SJSA1 (cell line): Measurements from ENCODE around the gene PTPRD. TPM values are rescaled to one million over a fixed set of nuclear protein-coding genes. Genes with fewer than 3 reads are reported as not detected.

ENCODE experiments used
- DNase-seq, 2 experiments: peaks; one replicate each; pipeline ENCODE4 v3.0.0-alpha.2; 2015 to 2020; ENCODE audit warnings: low spot score in 2 of 2, low read depth in 1 of 2
- H3K27ac ChIP-seq: fragments of 250-450 bp; sonication (Bioruptor Pico); 2 replicates; pipeline ENCODE4 v1.5.1; 2020; ENCODE audit warnings: mild to moderate bottlenecking, moderate library complexity
- H3K27me3 ChIP-seq: fragments of 250-450 bp; sonication (Bioruptor Pico); replicated peaks from 2 replicates; pipeline ENCODE4 v1.5.1; 2020; ENCODE audit warnings: mild to moderate bottlenecking, moderate library complexity
- H3K36me3 ChIP-seq: fragments of 250-450 bp; sonication (Bioruptor Pico); 2 replicates; pipeline ENCODE4 v1.5.1; 2020; ENCODE audit warnings: mild to moderate bottlenecking
- H3K4me1 ChIP-seq: fragments of 250-450 bp; sonication (Bioruptor Pico); replicated peaks from 2 replicates; pipeline ENCODE4 v1.6.1; 2021; ENCODE audit warnings: mild to moderate bottlenecking
- H3K4me3 ChIP-seq: fragments of 250-450 bp; sonication (Bioruptor Pico); 2 replicates; pipeline ENCODE4 v1.5.1; 2020; ENCODE audit warnings: mild to moderate bottlenecking
- H3K9me3 ChIP-seq: fragments of 250-450 bp; sonication (Bioruptor Pico); replicated peaks from 2 replicates; pipeline ENCODE4 v1.5.1; 2020; ENCODE audit warnings: mild to moderate bottlenecking
- total RNA-seq: library from RNA; depleted of rRNA; stranded (reverse); fragments of >200 nt; shearing (Covaris generic); gene quantifications from 2 replicates; pipeline ENCODE4 v1.2.3, GENCODE V29; 2014

Gene PTPRD
- total RNA-seq, 1 experiment from 2014 or later = not detected

DNA sequence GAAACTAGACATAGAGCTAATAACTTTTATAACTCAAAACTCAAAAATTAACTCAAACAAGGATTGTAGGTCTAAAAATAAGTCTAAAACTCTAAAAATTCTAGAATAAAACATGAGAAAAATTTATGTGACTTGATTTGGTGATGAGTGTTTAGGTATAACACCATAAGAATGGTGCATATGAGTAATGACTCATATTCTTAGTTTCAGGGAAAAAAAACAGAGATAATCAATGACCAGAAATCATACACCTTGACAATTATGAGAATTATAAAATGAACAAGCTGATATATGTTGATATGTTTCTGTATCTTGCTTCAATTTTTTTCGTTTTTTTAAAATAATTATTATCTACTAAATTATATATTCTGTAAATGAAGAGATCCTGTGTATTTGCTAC is 541.2 kb downstream of the PTPRD start:
- Histone ChIP-seq H3K36me3 (no peaks in the 10 kb centered on the region), H3K9me3 (no peaks in the 10 kb centered on the region), H3K27ac (no peak overlapping the region), H3K4me3 (no peak overlapping the region), H3K27me3 (no peaks in the 10 kb centered on the region), H3K4me1 (no peaks in the 10 kb centered on the region)
- DNase-seq = no peak

DNA sequence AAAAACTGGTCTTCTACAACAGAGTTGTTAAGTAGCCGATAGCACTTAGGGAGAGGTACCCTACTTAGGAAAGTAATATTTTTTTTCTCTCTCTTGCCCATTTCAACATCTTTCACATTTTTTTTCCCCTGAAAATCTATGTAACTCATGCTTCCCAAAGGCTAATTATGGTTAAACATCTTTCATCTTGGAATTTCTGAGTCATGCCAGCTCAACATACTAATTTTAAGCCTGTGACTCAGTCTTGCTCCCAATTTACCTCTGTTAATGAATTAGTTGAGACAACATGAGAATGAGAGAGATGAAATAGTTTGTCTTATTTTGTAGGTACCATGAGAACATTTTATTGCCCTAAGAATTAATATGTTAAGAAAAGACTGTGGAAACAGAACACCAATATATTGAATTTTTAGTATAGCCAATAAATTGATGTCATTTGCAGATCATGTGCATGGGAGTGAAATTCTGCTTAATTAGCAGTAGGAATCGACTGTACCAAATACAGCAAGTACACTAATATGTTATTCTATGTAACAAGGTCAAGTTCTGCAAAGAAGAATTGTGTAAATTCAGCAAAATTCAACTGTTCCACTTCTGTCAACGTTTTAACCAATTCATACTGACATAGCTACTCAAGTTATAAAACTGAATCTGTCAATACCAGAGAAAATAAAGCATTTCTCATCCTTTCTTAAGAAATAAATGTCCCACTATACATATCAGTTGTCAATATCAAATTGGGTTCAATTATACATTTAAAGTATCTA is 550.0 kb downstream of the PTPRD start:
- Histone ChIP-seq H3K4me1 (no peaks in the 10 kb centered on the region), H3K27me3 (no peaks in the 10 kb centered on the region), H3K9me3 (no peaks in the 10 kb centered on the region), H3K27ac (no peak overlapping the region), H3K36me3 (no peaks in the 10 kb centered on the region), H3K4me3 (no peak overlapping the region)
- DNase-seq = no peak

DNA sequence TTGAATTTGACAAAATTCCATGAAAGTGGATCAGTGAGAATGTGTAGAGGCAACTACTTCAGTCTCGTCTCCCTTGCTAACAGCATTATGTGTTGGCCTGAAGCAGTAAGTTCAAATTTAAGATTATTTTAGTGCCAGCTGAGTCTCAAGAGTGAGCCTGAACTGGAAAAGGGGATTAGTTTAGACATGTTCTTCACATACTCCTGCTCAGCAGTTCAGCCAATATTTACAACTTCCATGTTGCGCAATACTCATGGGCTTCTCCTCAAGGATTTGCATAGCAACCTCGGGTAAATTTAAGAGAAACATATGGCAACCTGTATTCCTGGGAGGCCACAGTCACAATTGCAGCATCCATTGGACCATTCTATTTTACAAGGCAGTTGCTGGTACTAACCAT is 553.8 kb downstream of the PTPRD start:
- Histone ChIP-seq H3K27ac (no peak overlapping the region), H3K27me3 (no peaks in the 10 kb centered on the region), H3K9me3 (no peaks in the 10 kb centered on the region), H3K4me3 (no peak overlapping the region), H3K4me1 (no peaks in the 10 kb centered on the region), H3K36me3 (no peaks in the 10 kb centered on the region)
- no peak for DNase-seq

DNA sequence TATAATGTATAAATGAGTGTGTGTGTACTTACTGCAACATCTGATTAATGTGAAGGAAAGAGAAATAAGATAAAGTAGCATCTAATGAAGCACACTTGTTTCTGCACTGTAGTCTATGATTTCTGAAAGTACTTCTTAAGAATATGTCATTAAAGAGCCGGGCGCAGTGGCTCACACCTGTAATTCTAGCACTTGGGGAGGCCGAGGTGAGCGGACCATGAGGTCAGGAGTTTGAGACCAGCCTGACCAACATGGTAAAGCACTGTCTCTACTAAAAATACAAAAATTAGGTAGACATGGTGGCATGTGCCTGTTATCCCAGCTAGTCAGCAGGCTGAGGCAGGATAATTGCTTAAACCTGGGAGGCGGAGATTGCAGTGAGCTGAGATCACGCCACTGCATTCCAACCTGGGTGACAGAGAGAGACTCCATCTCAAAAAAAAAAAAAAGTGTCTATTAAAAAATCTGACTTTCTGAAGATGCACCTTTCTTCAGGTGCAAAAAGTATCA is 556.9 kb downstream of the PTPRD start:
- DNase-seq = no peak
- Histone ChIP-seq H3K4me3 (no peak overlapping the region), H3K27me3 (no peaks in the 10 kb centered on the region), H3K9me3 (no peaks in the 10 kb centered on the region), H3K36me3 (no peaks in the 10 kb centered on the region), H3K27ac (no peak overlapping the region), H3K4me1 (no peaks in the 10 kb centered on the region)

DNA sequence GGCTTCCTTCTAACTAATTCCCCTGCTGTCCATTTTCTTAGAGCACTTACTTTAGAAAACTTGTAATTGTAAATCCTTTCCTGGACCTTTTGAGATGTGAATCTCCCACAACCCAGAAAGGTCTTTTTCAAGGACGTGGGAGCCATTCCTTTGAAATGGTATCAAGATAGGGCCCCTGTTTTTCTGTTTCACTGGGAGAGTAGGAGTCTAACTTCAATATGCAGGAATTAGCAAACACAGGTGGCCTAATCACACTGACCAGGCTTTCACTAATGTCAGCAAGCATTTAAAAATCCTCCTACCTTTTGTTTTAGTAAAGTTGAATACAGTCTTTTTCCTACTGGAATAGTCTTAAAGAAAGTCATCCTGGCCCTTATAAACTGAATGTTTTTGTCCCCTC is 558.3 kb downstream of the PTPRD start:
- no peak for DNase-seq
- no peaks in the 10 kb centered on the region for H3K4me1 ChIP-seq
- no peaks in the 10 kb centered on the region for H3K9me3 ChIP-seq
- no peaks in the 10 kb centered on the region for H3K27me3 ChIP-seq
- H3K27ac ChIP-seq = no peak overlapping the region
- no peak overlapping the region for H3K4me3 ChIP-seq
- H3K36me3 ChIP-seq = no peaks in the 10 kb centered on the region

DNA sequence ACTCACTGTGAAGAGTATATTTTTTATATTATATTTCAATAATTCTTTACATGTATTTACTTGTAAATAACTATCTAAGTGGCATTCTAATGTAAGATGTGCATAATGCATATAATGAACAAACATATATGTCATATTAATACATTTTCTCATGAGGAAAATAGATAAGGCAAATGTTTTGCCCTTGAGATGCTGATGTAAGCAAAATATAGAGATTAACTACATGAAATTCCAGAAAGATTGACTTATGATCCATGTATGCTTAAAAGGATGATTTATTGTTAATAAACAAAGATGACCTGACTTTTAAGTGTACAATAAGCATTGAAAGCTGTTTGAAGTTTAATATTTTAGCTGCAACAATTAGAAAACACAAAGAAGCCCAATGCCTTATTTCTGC is 559.9 kb downstream of the PTPRD start:
- Histone ChIP-seq H3K27me3 (no peaks in the 10 kb centered on the region), H3K9me3 (no peaks in the 10 kb centered on the region), H3K27ac (no peak overlapping the region), H3K36me3 (no peaks in the 10 kb centered on the region), H3K4me3 (no peak overlapping the region), H3K4me1 (no peaks in the 10 kb centered on the region)
- DNase-seq = no peak

DNA sequence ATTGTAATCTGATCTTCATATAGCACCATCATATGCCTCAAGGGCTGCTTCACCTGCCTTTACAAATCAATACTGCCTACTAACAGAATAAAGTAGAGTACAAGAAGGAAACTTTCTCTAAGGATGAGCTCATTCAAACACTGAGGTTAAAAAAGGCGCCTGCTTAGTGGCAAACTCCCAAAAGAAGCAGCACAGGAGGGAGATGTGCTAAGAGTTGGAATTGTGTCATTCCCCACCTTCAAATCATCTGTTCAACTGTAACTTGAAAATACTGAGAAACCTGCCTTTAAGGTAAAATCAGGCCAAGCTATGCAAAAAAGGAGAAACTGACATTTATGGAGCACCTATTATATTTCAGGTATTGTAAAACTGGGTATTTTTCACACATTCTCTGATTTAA is 560.6 kb downstream of the PTPRD start:
- Histone ChIP-seq H3K27ac (no peak overlapping the region), H3K36me3 (no peaks in the 10 kb centered on the region), H3K9me3 (no peaks in the 10 kb centered on the region), H3K4me1 (no peaks in the 10 kb centered on the region), H3K4me3 (no peak overlapping the region), H3K27me3 (no peaks in the 10 kb centered on the region)
- no peak for DNase-seq

DNA sequence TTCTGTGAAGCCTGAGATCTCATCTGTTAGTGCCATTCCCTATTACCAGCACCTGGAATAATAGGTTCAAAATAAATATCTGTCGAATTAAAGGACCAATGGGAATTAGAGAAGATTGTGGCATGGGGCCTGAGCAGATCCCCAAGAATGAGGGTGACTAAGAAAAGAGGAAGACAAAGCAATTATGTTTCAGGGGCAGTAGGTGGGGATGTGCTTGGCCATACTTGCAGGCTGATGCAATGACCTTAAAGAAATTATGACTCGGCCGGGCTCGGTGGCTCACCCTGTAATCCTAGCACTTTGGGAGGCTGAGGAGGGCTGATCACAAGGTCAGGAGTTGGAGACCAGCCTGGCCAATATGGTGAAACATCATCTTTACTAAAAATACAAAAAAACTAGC is 562.8 kb downstream of the PTPRD start:
- H3K4me1 ChIP-seq = no peaks in the 10 kb centered on the region
- H3K9me3 ChIP-seq = no peaks in the 10 kb centered on the region
- H3K4me3 ChIP-seq = no peak overlapping the region
- no peaks in the 10 kb centered on the region for H3K36me3 ChIP-seq
- DNase-seq = no peak
- H3K27me3 ChIP-seq = no peaks in the 10 kb centered on the region
- H3K27ac ChIP-seq = no peak overlapping the region

DNA sequence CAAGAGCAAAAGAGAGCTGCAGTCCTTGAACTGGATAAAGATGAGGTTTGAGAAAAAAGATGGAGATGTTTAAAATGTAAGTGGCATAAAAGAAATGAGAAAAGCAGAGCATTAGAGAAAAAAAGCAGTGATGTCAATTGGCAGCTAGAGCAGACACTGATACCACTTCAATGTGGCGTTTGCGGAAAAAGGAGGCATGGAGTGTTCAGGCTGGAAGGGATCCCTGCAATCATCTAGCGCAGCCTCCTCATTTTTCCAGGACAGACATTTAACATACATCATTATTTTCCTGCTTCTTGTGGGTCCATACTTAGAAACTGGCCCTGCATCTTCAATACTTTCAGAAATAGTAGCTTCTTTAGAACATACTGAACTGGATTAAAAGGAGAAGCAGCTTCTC is 563.8 kb downstream of the PTPRD start:
- Histone ChIP-seq H3K4me3 (no peak overlapping the region), H3K9me3 (no peaks in the 10 kb centered on the region), H3K36me3 (no peaks in the 10 kb centered on the region), H3K27ac (no peak overlapping the region), H3K4me1 (no peaks in the 10 kb centered on the region), H3K27me3 (no peaks in the 10 kb centered on the region)
- DNase-seq = no peak

DNA sequence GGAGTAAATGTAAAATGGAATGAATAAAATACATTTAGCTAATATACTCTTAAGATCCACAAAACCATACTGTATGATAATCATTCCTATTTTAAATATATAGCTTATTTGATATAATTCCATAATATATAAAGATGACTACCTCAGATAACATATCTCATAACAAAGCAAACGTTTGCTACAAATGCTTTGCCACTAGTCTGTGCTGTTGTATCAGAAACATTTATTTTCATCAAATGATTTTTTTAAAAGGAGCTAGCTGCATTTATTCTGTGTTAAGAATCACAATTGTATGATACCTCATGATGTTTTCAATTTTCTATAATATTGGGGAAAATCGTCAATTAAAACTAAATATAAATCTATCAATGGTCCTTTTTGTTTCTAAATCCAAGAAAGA is 567.2 kb downstream of the PTPRD start:
- H3K4me1 ChIP-seq = no peaks in the 10 kb centered on the region
- H3K27me3 ChIP-seq = no peaks in the 10 kb centered on the region
- H3K9me3 ChIP-seq = no peaks in the 10 kb centered on the region
- H3K27ac ChIP-seq = no peak overlapping the region
- no peak overlapping the region for H3K4me3 ChIP-seq
- no peak for DNase-seq
- H3K36me3 ChIP-seq = no peaks in the 10 kb centered on the region

DNA sequence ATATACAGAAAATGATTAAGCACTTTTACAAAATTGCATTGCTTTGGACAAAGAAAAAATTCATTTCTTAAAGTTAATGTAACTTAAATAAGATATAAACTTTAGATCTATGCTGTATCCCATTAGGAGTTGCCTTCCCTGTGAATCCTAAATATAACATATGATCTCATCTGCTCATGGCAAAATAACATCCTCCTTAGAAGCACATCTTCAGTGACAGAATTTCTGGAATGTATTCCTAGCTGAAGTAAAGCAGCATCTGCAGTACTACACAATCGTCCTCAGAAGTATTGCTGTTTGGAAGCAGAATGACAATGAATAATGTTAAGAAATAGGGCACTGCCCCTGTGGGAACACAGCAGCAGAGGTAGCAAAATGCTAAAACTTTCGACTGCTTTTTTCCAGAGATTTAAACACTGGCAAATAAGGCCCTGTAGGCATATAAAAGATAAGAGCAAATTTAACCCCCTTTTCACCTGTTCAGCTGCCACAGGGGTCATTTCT is 571.0 kb downstream of the PTPRD start:
- Histone ChIP-seq H3K27ac (no peak overlapping the region), H3K4me1 (no peaks in the 10 kb centered on the region), H3K36me3 (no peaks in the 10 kb centered on the region), H3K27me3 (no peaks in the 10 kb centered on the region), H3K4me3 (no peak overlapping the region), H3K9me3 (no peaks in the 10 kb centered on the region)
- DNase-seq = no peak

DNA sequence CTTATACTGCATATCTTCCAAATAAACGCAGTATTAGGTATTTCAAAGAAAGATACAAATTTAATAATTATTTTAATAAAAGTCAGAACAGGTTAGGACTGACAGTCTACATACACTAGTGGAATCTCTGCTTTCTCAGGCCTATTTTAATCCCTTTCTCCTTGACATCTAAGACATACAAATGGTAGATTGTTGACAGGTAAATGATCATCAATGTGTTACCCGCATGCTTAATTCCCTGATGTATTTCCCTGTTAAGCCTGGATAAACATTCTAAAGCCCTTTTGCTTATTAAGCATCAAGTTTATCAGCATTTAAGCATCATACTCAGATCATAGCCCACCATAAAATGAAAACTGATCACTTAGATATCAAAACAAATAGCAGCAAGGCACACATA is 576.7 kb downstream of the PTPRD start:
- DNase-seq = no peak

DNA sequence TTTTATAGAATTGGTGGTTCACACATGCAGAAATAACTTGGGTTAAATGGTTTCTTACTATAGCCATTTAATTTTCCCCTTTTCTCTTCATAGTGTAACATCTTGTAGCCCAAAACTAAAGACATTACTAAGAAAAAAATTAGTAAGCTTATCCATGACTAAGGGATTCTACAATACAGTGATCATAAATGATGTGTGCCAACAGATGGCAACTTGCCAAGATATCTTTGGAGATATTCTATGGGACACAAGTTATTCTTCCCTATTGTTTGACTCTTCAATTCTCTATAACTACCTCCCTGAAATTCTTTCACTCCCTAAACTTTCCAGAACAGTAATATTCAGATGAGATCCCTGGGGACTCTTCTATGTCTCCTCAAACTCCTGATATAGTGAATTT is 580.6 kb downstream of the PTPRD start:
- Histone ChIP-seq H3K27ac (no peak overlapping the region), H3K27me3 (no peaks in the 10 kb centered on the region), H3K4me3 (no peak overlapping the region), H3K36me3 (no peaks in the 10 kb centered on the region), H3K4me1 (no peaks in the 10 kb centered on the region), H3K9me3 (no peaks in the 10 kb centered on the region)
- no peak for DNase-seq

More for the DNA sequence above, 576.7 kb downstream of the PTPRD start:
- Histone ChIP-seq H3K36me3 (no peaks in the 10 kb centered on the region), H3K9me3 (no peaks in the 10 kb centered on the region), H3K27ac (no peak overlapping the region), H3K4me3 (no peak overlapping the region), H3K4me1 (no peaks in the 10 kb centered on the region), H3K27me3 (no peaks in the 10 kb centered on the region)

DNA sequence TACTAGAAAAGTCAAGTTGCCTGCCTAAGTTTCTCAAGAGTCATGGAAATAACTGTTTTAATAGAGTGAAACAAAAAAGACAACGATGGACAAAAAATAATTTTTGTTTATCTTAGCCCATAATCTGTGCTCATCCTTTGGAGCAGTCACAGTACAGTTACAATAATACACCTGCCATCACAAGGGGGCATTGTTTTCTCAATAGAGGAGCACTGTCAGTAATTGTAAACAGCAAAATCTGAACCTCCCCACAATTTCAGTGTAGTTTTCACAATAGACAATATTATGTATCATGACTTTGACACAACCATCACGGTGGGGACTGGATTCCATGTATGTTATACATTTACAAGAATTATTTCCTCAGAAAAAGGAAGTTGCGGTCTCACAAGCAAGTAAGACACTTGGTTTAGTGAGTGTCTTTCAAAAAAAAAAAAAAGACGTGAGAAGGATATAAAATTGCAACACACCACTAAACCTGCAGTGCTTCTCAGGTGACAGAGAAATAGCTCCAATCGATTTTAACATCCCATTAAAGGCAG is 586.3 kb downstream of the PTPRD start:
- Histone ChIP-seq H3K9me3 (no peaks in the 10 kb centered on the region), H3K27me3 (no peaks in the 10 kb centered on the region), H3K4me1 (no peaks in the 10 kb centered on the region), H3K27ac (no peak overlapping the region), H3K36me3 (no peaks in the 10 kb centered on the region), H3K4me3 (no peak overlapping the region)
- no peak for DNase-seq
